22Rv1 (cell line): ENCODE results near the gene SKI.

Experiments
- CTCF ChIP-seq: fragments of 450-650 bp; IDR thresholded peaks from 2 replicates; pipeline ENCODE4 v1.5.1; 2017; ENCODE audit warnings: mild to moderate bottlenecking
- ZFX ChIP-seq: fragments of 450-650 bp; IDR thresholded peaks from 2 replicates; pipeline ENCODE4 v1.6.1; 2017; ENCODE audit warnings: antibody characterized with exemption, borderline replicate concordance

DNA sequence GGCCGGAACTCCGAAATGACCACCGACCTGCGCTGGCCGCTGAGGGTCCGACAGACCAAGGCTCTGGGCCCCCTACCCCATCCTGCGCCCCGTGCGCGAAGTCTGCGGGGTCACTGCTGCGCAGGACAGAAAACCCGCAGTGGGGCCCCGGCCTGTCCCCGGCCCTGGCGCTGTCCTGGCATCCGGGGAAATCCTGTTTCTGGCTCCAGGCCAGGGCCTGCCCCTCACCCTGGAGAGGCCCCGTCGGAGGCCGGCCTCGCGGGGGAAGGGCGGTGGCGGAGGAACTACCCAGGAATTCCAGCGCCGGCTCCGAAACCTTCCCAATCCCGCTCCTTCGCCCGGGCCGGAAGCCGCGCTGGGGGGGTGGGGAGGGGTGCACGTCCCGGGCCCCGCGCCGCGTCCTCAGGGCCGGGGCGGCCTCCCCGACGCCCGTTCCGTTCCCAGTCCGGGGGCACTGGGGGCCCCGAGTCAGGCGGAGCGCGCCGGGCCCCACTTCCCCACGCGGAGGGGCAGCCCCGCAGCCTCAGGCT lies 86.2 kb downstream of the SKI start:
- no peak for TF ChIP-seq CTCF
- no peak for TF ChIP-seq ZFX
